HepG2 (cell line): ENCODE measurements around the gene RPL41. TPM values are rescaled to one million over a fixed set of nuclear protein-coding genes. Genes with fewer than 3 reads are reported as not detected.

Source experiments
- KAT7 ChIP-seq: IDR thresholded peaks from 2 replicates; pipeline ENCODE4 v1.6.1; 2018; ENCODE audit warnings: borderline replicate concordance, missing compliant biosample characterization
- MTA1 ChIP-seq: sonication (generic); formaldehyde crosslinking; IDR thresholded peaks from 2 replicates; pipeline ENCODE4 v1.4.0; 2020; ENCODE audit warnings: missing genetic modification reagents, mild to moderate bottlenecking, borderline replicate concordance
- PHF20 ChIP-seq: sonication (generic); formaldehyde crosslinking; IDR thresholded peaks from 2 replicates; pipeline ENCODE4 v1.5.0; 2020; ENCODE audit warnings: mild to moderate bottlenecking, missing genetic modification reagents
- RBAK ChIP-seq: sonication (generic); formaldehyde crosslinking; IDR thresholded peaks from 2 replicates; pipeline ENCODE4 v1.5.1; 2020; ENCODE audit warnings: mild to moderate bottlenecking, missing genetic modification reagents
- TARDBP ChIP-seq: sonication (generic); formaldehyde crosslinking; IDR thresholded peaks from 2 replicates; pipeline ENCODE4 v1.8.0; 2022; ENCODE audit warnings: mild to moderate bottlenecking, missing genetic modification reagents
- ZNF431 ChIP-seq: sonication (generic); formaldehyde crosslinking; IDR thresholded peaks from 2 replicates; pipeline ENCODE4 v1.9.0; 2022; ENCODE audit warnings: missing genetic modification reagents, low read depth, mild to moderate bottlenecking, borderline replicate concordance
- polyA plus RNA-seq, 8 experiments: library from polyadenylated mRNA; depleted of rRNA in 3 of 8; stranded (reverse) in 7 of 8; unstranded in 1 of 8; fragments of >200 nt; fragmentation: Illumina TruSeq in 4 of 8; extraction: Trizol in 4 of 8; gene quantifications; 2 replicates each; pipeline versions ENCODE4 v1.2.1 to v1.2.3, GENCODE V29; 2011 to 2016; ENCODE audit warnings: low read depth in 4 of 8, missing spikeins in 1 of 8, mixed read lengths in 1 of 8; ENCODE audit not compliant: insufficient read depth in 1 of 8
- total RNA-seq, 5 experiments: library from RNA; depleted of rRNA; stranded (reverse); fragments of >200 nt; fragmentation: Illumina TruSeq; extraction: Trizol; gene quantifications; 2 replicates each; pipeline ENCODE4 v1.2.3, GENCODE V29; 2016; ENCODE audit warnings: low read depth in 1 of 5
- TF ChIP-seq, protein P1 (sequence below): sonication (generic); formaldehyde crosslinking; IDR thresholded peaks from 2 replicates; pipeline ENCODE4 v1.4.0; 2020; ENCODE audit warnings: missing genetic modification reagents, borderline replicate concordance
- TF ChIP-seq, protein P2 (sequence below), 2 experiments: sonication (generic) in 1 of 2; formaldehyde crosslinking in 1 of 2; IDR thresholded peaks; 2 replicates each; pipeline versions ENCODE4 v1.6.1 to v1.9.0; 2014 to 2022; ENCODE audit warnings: antibody characterized with exemption in 1 of 2, borderline replicate concordance in 1 of 2, inconsistent platforms in 1 of 2, low read depth in 1 of 2, missing genetic modification reagents in 1 of 2
- TF ChIP-seq, protein P3 (sequence below): sonication (generic); formaldehyde crosslinking; IDR thresholded peaks from 2 replicates; pipeline ENCODE4 v1.5.0; 2020; ENCODE audit warnings: missing genetic modification reagents

The RPL41 gene
- total and polyA plus RNA-seq, 2 of the 13 experiments (the other 11 are each of a cell fraction or from before 2014, with no cell fraction given), result 4,012 to 7,670 TPM

DNA sequence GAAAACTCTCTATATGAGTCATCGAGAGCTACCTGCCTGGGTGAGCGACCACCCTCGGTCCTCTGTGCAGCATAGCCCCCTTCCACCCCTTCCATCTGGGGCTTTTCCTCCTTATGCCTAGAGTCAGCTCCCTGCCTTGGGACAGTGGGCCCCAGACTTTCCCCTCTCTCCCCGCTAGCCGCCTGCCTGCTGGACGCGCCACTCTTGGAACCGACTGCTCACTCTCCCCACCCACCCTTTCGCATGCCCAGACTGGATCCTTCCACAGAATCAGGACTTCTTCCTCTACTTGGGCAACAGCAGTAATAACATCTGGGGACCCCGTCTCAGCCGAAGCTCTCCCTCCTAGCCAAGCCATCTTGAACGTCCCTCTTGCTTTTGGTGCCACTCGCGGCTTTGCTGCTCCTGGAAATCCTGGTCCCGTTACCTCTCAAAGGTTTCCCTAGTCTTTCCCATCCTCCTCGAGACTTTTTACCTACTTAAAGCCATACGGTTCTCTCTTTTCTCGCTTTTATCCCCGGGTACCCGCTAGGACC, 12.3 kb downstream of the RPL41 start (continued):
- TF ChIP-seq, protein P1, sequence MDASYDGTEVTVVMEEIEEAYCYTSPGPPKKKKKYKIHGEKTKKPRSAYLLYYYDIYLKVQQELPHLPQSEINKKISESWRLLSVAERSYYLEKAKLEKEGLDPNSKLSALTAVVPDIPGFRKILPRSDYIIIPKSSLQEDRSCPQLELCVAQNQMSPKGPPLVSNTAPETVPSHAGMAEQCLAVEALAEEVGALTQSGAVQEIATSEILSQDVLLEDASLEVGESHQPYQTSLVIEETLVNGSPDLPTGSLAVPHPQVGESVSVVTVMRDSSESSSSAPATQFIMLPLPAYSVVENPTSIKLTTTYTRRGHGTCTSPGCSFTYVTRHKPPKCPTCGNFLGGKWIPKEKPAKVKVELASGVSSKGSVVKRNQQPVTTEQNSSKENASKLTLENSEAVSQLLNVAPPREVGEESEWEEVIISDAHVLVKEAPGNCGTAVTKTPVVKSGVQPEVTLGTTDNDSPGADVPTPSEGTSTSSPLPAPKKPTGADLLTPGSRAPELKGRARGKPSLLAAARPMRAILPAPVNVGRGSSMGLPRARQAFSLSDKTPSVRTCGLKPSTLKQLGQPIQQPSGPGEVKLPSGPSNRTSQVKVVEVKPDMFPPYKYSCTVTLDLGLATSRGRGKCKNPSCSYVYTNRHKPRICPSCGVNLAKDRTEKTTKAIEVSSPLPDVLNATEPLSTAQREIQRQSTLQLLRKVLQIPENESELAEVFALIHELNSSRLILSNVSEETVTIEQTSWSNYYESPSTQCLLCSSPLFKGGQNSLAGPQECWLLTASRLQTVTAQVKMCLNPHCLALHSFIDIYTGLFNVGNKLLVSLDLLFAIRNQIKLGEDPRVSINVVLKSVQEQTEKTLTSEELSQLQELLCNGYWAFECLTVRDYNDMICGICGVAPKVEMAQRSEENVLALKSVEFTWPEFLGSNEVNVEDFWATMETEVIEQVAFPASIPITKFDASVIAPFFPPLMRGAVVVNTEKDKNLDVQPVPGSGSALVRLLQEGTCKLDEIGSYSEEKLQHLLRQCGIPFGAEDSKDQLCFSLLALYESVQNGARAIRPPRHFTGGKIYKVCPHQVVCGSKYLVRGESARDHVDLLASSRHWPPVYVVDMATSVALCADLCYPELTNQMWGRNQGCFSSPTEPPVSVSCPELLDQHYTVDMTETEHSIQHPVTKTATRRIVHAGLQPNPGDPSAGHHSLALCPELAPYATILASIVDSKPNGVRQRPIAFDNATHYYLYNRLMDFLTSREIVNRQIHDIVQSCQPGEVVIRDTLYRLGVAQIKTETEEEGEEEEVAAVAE (CRISPR knock-in tag), result no peak; the same call in 1 of the 2 replicates
- TF ChIP-seq KAT7 (CRISPR knock-in tag), result no peak
- TF ChIP-seq RBAK, result no peak
- TF ChIP-seq, protein P2, sequence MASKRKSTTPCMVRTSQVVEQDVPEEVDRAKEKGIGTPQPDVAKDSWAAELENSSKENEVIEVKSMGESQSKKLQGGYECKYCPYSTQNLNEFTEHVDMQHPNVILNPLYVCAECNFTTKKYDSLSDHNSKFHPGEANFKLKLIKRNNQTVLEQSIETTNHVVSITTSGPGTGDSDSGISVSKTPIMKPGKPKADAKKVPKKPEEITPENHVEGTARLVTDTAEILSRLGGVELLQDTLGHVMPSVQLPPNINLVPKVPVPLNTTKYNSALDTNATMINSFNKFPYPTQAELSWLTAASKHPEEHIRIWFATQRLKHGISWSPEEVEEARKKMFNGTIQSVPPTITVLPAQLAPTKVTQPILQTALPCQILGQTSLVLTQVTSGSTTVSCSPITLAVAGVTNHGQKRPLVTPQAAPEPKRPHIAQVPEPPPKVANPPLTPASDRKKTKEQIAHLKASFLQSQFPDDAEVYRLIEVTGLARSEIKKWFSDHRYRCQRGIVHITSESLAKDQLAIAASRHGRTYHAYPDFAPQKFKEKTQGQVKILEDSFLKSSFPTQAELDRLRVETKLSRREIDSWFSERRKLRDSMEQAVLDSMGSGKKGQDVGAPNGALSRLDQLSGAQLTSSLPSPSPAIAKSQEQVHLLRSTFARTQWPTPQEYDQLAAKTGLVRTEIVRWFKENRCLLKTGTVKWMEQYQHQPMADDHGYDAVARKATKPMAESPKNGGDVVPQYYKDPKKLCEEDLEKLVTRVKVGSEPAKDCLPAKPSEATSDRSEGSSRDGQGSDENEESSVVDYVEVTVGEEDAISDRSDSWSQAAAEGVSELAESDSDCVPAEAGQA (IDR thresholded peaks at IDR 0.05; ENCODE audit: low read depth), result no peak
- TF ChIP-seq, protein P2 (CRISPR knock-in tag; IDR thresholded peaks at IDR 0.05; ENCODE audit: borderline replicate concordance), result 0 out of 2 replicates have a peak, but pooled peaks have one; percentile 13
- TF ChIP-seq PHF20 (CRISPR knock-in tag), result 0 out of 2 replicates have a peak, but pooled peaks have one; percentile 24
- no peak for TF ChIP-seq TARDBP (CRISPR knock-in tag)
- TF ChIP-seq, protein P3, sequence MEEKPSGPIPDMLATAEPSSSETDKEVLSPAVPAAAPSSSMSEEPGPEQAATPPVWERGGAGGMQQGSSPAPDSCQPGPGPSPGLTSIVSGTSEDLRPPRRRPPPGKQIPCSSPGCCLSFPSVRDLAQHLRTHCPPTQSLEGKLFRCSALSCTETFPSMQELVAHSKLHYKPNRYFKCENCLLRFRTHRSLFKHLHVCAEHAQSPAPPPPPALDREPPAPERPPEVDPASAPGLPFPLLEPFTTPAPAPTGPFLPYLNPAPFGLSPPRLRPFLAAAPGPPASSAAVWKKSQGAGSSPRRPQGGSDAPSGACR (CRISPR knock-in tag), result peak; percentile 39; the same call in 1 of the 2 replicates
- TF ChIP-seq MTA1 (CRISPR knock-in tag), result no peak
- 0 out of 2 replicates have a peak, but pooled peaks have one; percentile 4 for TF ChIP-seq ZNF431 (CRISPR knock-in tag)
